OCI-LY1 (cell line): Measurements from ENCODE around the gene ZNF785.

Experiments used
- H2AFZ ChIP-seq: fragments of 200-600 bp; sonication (generic), shearing (Covaris generic); 2 replicates; pipeline ENCODE4 v1.6.0; 2014; ENCODE audit warnings: antibody characterized with exemption, mild to moderate bottlenecking, low read length
- H3F3A ChIP-seq: fragments of 200-600 bp; sonication (generic), shearing (Covaris generic); 2 replicates; pipeline ENCODE4 v1.6.0; 2014; ENCODE audit warnings: mild to moderate bottlenecking, antibody characterized with exemption, low read length, moderate library complexity; ENCODE audit not compliant: insufficient read depth
- H3K27ac ChIP-seq: fragments of 200-600 bp; sonication (generic); 2 replicates; pipeline ENCODE4 v1.5.1; 2014; ENCODE audit warnings: low read length, mixed run types, mild to moderate bottlenecking, low read depth; ENCODE audit not compliant: poor library complexity, severe bottlenecking
- H3K27me3 ChIP-seq: fragments of 200-600 bp; sonication (generic); 2 replicates; pipeline ENCODE4 v1.6.0; 2014; ENCODE audit warnings: antibody characterized with exemption, mild to moderate bottlenecking, low read length, moderate library complexity; ENCODE audit not compliant: insufficient read depth
- H3K36me3 ChIP-seq: fragments of 200-600 bp; sonication (generic); 2 replicates; pipeline ENCODE4 v1.6.1; 2014; ENCODE audit warnings: mild to moderate bottlenecking, antibody characterized with exemption, low read length, moderate library complexity, mixed read lengths; ENCODE audit not compliant: insufficient read depth
- H3K4me1 ChIP-seq: fragments of 200-600 bp; sonication (generic); 2 replicates; pipeline ENCODE4 v1.5.1; 2014; ENCODE audit warnings: mild to moderate bottlenecking, low read length, moderate library complexity; ENCODE audit not compliant: insufficient read depth, severe bottlenecking
- H3K4me2 ChIP-seq: fragments of 200-600 bp; sonication (generic), shearing (Covaris generic); 2 replicates; pipeline ENCODE4 v1.6.1; 2014; ENCODE audit warnings: low read length
- H3K4me3 ChIP-seq: fragments of 200-600 bp; sonication (generic); 2 replicates; pipeline ENCODE4 v1.5.1; 2014; ENCODE audit warnings: low read length, low read depth, mild to moderate bottlenecking, mixed read lengths; ENCODE audit not compliant: poor library complexity, severe bottlenecking
- H3K79me2 ChIP-seq: fragments of 200-600 bp; shearing (Covaris generic); 2 replicates; pipeline ENCODE4 v1.6.1; 2016; ENCODE audit warnings: mixed run types, low read length, mixed read lengths; ENCODE audit not compliant: insufficient read depth
- H3K9ac ChIP-seq: fragments of 200-600 bp; sonication (generic), shearing (Covaris generic); 2 replicates; pipeline ENCODE4 v1.6.1; 2014; ENCODE audit warnings: mild to moderate bottlenecking, low read length, mixed read lengths
- H3K9me2 ChIP-seq: fragments of 200-600 bp; sonication (generic), shearing (Covaris generic); 2 replicates; pipeline ENCODE4 v1.6.1; 2014; ENCODE audit warnings: low read depth, mild to moderate bottlenecking, low read length, mixed read lengths
- H3K9me3 ChIP-seq: fragments of 200-600 bp; shearing (Covaris generic); 2 replicates; pipeline ENCODE4 v1.6.1; 2014; ENCODE audit warnings: low read length, mixed read lengths
- H4K20me1 ChIP-seq: fragments of 200-600 bp; sonication (generic), shearing (Covaris generic); 2 replicates; pipeline ENCODE4 v1.6.0; 2016; ENCODE audit warnings: mild to moderate bottlenecking, low read length; ENCODE audit not compliant: insufficient read depth
- CTCF ChIP-seq: fragments of 200-600 bp; sonication (generic), shearing (Covaris generic); IDR thresholded peaks from 2 replicates; pipeline ENCODE4 v1.5.1; 2017; ENCODE audit warnings: mild to moderate bottlenecking, antibody characterized with exemption, low read length, moderate library complexity, mixed read lengths
- EZH2 ChIP-seq: fragments of 200-600 bp; sonication (generic), shearing (Covaris generic); IDR thresholded peaks from 2 replicates; pipeline ENCODE4 v1.8.0; 2017; ENCODE audit warnings: borderline replicate concordance, mixed run types, mild to moderate bottlenecking, antibody characterized with exemption, low read length, moderate library complexity, mixed read lengths

ZNF785 gene

GRCh38 chr16:30619638-30620037, 34.1 kb upstream of the ZNF785 start:
- Histone ChIP-seq H3K9me3 (peaks cover 10% of the 10 kb centered on the region; the same call in 1 of the 2 replicates), H3K27ac (no peak overlapping the region), H3K9me2 (no peaks in the 10 kb centered on the region), H3F3A (no peaks in the 10 kb centered on the region), H2AFZ (no peak overlapping the region), H3K36me3 (no peaks in the 10 kb centered on the region; the same call in 1 of the 2 replicates), H3K27me3 (peaks cover 4% of the 10 kb centered on the region; the same call in 1 of the 2 replicates), H3K4me1 (no peaks in the 10 kb centered on the region), H4K20me1 (no peaks in the 10 kb centered on the region), H3K9ac (no peak overlapping the region), H3K79me2 (no peaks in the 10 kb centered on the region), H3K4me3 (no peak overlapping the region), H3K4me2 (no peak overlapping the region)
- TF ChIP-seq CTCF (no peak), EZH2 (no peak)

GRCh38 chr16:30619202-30619601, 33.7 kb upstream of the ZNF785 start:
- H2AFZ ChIP-seq, result no peak overlapping the region
- TF ChIP-seq EZH2 (no peak), CTCF (no peak)
- H4K20me1 ChIP-seq, result no peaks in the 10 kb centered on the region
- H3K27ac ChIP-seq, result no peak overlapping the region
- H3K79me2 ChIP-seq, result no peaks in the 10 kb centered on the region
- H3K4me2 ChIP-seq, result no peak overlapping the region
- H3K36me3 ChIP-seq, result no peaks in the 10 kb centered on the region; the same call in 1 of the 2 replicates
- H3K9me3 ChIP-seq, result peaks cover 10% of the 10 kb centered on the region; the same call in 1 of the 2 replicates
- peaks cover 3% of the 10 kb centered on the region; the same call in 1 of the 2 replicates for H3K27me3 ChIP-seq
- H3F3A ChIP-seq, result no peaks in the 10 kb centered on the region
- H3K4me3 ChIP-seq, result no peak overlapping the region
- H3K4me1 ChIP-seq, result no peaks in the 10 kb centered on the region
- no peaks in the 10 kb centered on the region for H3K9me2 ChIP-seq
- H3K9ac ChIP-seq, result no peak overlapping the region

- Histone ChIP-seq H3K79me2 (no peaks in the 10 kb centered on the region), H4K20me1 (no peaks in the 10 kb centered on the region), H3K4me3 (no peak overlapping the region), H2AFZ (no peak overlapping the region), H3K9me2 (no peaks in the 10 kb centered on the region), H3K27ac (no peak overlapping the region), H3K4me2 (no peak overlapping the region), H3K27me3 (no peaks in the 10 kb centered on the region), H3K9me3 (peaks cover 10% of the 10 kb centered on the region; the same call in 1 of the 2 replicates), H3K9ac (no peak overlapping the region), H3K4me1 (peaks cover 17% of the 10 kb centered on the region), H3K36me3 (no peaks in the 10 kb centered on the region; the same call in 1 of the 2 replicates), H3F3A (peaks cover 5% of the 10 kb centered on the region; the same call in 1 of the 2 replicates)
- TF ChIP-seq CTCF, result peak; percentile 82
- no peak for TF ChIP-seq EZH2
Measured at GRCh38 chr16:30615358-30616091, 30.0 kb upstream of the ZNF785 start.
